NCI-H2081 (cell line): ENCODE data around the gene ERBB4.
"Not testable (repeated sequence)": the region's sequence is repeated elsewhere in the genome, so short reads cannot be mapped to it uniquely, and the experiment has no call there.

Experiments used
- DNase-seq, 2 experiments: peaks; one replicate each; lab custom pipeline; 2025; lab: John Stamatoyannopoulos, UW

The ERBB4 gene

DNA sequence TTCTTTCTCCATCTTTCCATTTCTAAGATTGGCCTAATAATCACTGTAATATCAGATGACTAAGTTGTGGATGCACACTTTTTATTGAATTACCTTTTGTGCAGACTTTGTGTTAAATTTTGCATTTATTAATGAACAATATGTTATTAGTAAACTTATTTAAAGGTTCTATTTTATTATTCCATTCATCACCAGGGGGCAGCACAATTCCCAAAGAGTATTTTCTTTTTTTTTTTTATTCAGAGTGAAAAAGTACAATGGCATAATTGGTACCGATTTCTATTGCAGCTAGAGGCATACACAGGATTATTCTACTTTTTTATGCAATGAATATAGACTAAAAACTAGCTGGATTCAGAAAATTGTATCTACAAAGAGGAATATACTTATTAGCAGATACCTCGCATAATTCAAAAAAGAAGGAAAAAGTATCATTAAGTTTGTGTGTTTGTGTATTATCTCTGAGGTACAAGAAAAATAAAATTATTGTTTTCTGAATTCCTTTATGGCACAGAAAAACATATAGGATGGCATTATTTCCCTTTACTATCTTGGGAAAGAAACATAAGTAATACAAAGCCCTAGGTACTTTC lies 390.6 kb downstream of the ERBB4 start:
- DNase-seq, result peak in 1 of 2 experiments; percentile 26

- no peak for DNase-seq
Observed at GRCh38 chr2:212146416-212146815, 392.2 kb downstream of the ERBB4 start.

- DNase-seq, result no peak
Observed at GRCh38 chr2:212145121-212145520, 393.5 kb downstream of the ERBB4 start.

- no peak for DNase-seq
Observed at GRCh38 chr2:212142631-212143030, 396.0 kb downstream of the ERBB4 start.

DNA sequence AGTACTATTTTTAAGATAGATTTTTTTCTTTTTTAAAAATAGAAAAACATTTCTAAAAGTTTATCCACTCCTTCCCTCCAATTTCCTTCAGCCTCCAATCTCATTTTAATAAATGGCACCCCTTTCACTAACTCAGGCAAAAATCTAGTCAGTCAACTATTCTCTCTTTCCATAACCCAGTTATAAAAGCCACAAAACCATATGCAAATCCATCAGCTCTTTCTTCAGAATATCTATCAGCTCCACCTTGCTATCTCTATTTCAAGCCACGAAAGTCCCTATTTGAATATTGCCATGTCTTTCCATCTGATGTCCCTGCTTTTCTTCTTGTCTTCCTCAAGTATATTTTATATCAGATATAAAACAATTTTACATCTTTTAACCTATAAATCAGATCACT lies 397.1 kb downstream of the ERBB4 start:
- no peak for DNase-seq

DNA sequence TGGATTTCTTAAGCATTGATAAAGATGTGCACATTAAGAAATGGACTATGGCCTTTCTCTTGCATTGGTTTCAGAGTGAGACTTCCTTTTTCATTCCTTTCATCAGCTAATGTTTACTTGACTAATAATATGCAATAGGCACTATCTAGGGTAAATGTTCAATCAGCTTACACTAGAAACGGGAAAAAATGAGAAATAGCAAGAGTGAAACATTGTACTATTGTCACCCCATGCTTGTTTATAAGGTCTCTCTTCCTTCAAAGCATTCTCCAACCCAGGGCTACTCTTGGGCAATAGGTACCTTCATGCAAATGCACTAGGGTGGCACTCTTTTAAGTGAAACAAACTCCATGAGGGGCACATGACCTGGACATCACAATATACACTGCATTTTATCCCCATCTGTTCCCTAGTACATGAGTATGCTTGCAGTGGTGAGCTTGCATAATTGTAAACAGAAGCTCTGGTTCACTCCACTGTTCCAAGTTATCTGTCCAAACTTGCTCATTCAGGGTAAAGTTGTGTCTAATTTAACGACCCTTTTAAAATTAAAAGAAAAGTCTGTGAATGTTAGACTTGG lies 402.3 kb downstream of the ERBB4 start:
- no peak for DNase-seq

DNA sequence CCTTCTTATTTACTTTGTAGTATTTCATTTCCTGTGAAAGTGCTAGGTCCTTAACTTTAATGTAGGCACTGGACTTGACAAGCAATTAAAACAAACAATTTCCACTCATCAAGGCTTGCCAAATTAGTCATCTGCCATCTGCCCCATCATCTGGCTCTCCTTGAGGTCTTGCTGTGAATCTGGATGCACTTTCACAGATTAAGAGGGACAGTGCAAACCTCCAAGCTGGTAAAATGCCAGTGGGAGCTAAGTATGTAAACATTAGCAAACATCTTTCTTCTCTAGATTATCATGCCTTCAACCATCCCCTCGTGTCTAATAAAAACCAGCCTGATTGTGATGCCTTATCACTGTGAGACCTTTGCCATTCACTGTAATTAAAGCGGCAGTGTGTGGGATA lies 402.9 kb downstream of the ERBB4 start:
- DNase-seq, result peak; percentile 69 to 93

DNA sequence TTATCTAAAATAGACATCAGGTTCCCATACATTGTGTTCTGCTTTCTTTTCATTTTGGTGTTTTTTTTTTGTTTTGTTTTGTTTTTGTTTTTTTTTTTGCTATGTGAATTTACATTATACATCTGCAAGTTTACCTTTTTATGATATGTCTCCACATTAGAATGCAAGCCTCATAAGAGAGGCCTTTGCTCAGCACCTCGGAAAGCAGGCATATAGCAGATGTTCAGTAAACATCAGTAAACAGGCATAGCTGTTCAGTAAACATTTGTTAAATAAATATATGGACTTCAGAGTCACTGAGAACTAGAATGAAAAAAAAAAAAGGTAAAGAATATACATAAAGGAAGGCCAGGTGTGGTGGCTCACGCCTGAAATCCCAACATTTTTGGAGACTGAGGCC lies 405.3 kb downstream of the ERBB4 start:
- DNase-seq, result no peak

DNA sequence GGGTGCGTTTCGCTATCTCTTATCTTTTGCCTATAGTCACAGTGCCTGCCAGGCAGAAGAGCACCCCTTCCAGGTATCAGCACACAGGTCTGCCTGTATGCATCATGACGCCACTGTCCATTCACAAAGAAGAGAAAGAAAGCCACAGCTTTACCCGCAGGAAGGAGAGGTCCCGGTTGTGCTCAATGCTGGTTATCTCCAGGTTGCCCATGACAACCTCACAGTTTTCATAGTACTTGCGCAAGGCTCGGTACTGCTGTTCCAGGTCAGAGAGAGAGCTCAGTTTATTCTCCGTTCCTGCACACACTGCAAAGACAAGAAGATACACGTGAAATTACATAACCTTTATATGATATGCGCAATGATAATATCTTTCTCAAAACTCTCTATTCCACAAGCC lies 414.0 kb downstream of the ERBB4 start:
- peak in 1 of 2 experiments; percentile 19 for DNase-seq

GRCh38 chr2:212119591-212119990 lies 419.0 kb downstream of the ERBB4 start:
- DNase-seq, result no peak

GRCh38 chr2:212117926-212118325 lies 420.7 kb downstream of the ERBB4 start:
- no peak for DNase-seq

GRCh38 chr2:212114489-212114888 lies 424.1 kb downstream of the ERBB4 start:
- no peak for DNase-seq

DNA sequence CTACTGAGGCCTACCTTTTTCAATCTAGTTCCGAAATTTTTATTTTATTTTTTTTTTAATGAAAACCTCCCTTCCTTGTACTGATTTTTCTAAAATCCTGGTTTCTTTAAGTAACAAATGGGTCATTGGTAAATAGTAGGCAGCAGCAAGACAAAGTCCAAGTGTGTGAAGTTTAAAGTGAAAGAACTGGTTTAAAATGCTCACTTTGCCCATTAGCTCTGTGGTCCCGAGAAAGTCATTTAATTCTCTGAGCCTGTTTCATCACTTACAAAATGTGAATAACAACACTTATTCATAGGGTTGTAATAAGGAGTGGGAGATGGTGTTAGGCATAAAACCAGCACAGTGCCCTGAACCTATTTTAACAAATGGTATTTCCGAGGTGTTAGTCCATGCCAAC lies 426.2 kb downstream of the ERBB4 start:
- DNase-seq, result no peak

DNA sequence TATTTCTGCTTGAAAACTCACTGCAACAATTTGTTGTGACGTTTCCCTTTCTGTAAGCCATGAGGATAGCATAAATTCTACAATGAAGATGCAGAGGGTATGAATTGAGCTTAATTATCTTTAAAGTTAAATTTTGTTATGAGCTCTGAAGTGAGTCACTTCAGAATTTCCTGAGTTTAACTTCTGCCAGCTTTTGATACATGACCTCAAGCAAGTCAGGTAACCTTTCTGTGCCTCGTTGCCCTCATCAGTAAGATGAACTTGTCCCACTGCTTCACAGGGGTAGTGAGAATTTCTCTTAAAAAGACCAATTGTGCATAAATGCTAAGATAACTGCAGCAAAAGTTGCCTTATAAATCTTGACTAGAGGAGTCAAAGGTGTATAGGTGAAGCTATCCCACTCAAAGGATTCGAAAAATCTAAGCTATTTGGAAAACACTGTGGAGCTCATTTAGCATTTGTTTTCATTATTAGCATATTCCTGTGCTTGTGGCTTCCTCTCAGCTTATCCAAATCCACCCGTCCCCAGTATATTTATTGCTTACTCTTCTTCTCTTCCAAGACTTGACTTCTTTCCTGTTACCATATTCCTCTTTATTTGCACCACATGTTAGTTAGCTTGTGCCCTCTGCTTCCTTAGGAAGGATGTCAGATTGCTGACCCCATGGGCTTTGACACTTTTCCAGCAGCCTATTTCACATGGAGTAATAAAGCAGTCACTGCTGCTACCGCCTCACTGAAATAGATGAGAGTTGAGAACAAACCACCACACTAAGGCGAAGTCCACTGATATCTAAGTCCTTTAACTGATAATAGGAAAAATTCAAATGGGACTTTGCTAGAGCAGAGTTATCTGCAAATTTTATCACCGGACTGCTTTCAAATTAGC lies 428.6 kb downstream of the ERBB4 start:
- peak in 1 of 2 experiments; percentile 2 for DNase-seq

GRCh38 chr2:212109217-212109616 lies 429.4 kb downstream of the ERBB4 start:
- DNase-seq, result no peak

DNA sequence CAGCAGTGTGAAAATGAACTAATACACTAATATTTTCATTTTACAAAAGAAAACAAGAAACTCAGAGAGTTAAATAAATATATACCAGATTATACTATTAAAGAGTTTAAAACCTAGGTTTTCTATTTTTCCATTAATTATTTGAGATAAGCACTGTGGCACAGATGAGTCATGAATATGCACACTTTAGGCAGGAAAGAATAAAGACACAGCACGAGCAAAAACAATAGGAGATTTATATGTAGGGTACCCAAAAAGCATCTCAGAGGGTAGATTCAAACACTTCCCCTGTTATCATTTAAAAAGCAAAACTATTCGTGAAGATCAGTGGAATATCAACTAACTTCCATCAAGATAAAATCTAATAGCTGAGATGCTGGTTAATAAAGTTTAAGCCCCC lies 430.6 kb downstream of the ERBB4 start:
- DNase-seq, result no peak

- DNase-seq, result no peak
Observed at GRCh38 chr2:212107014-212107413, 431.6 kb downstream of the ERBB4 start.

GRCh38 chr2:212106536-212106935 lies 432.1 kb downstream of the ERBB4 start:
- DNase-seq, result not testable (repeated sequence)

DNA sequence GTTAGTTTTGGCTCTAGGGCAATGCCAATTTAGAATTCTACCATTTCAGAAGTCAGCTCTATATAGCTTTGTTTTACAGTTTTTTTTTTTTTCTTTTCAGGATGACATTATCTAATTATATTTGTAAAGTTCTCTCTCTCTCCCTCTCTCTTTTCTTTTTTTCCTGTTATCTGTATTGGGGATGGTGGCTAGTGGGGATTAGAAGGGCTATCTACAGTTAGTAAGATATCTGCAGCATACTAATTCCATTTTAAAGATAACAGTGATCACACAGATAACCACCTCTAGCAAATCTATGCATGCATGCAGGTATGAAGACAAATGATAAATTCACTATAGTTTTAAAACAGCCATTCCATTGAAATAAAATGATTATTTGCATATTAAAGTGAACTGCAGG lies 438.9 kb downstream of the ERBB4 start:
- DNase-seq, result no peak

- DNase-seq, result no peak
Observed at GRCh38 chr2:212098966-212099365, 439.6 kb downstream of the ERBB4 start.

DNA sequence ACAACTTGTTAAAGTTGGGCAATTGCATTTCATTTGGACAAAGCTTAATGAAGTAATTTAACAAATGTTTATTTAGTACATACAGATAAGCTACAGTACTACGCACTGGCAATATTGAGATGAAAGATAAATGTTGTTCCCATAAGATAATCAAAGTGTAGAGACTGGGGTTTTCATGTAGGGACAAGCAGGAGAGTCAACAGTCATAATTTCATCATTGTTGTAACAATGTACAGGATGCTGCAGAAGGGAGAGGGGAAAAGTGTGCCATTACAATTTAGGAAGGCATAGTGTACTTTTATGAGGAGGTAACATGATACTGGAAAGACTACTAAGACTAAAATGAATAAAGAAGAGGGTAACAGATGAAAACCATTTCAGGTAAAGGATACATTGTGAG lies 441.6 kb downstream of the ERBB4 start:
- DNase-seq, result peak in 1 of 2 experiments; percentile 40

- DNase-seq, result no peak
Observed at GRCh38 chr2:212089873-212090272, 448.7 kb downstream of the ERBB4 start.

DNA sequence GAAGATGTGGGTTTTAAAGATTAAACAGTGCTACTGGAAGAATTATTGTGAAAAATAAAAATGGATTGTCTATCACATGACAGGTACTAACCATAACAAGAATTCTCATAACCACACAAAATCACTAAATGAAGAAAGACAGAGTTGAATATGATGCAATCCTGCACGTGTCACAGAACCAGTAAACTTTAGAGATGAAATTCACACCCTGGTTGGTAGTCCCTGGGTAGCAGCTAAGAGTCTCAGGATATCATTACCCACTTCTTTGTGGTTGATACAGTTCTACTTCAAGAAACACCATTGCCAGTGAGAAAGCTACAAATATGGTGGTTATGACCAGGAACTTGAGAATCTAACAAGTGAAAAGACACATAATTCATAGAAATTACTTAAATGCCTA lies 450.2 kb downstream of the ERBB4 start:
- DNase-seq, result no peak
